MV-4-11 (cell line): ENCODE data around the gene MYLK.
"Not testable (repeated sequence)": the region's sequence is repeated elsewhere in the genome, so short reads cannot be mapped to it uniquely, and the experiment has no call there.

Source experiments
- DNase-seq: peaks from one replicate; lab custom pipeline; 2025; lab: John Stamatoyannopoulos, UW

The MYLK gene

DNA sequence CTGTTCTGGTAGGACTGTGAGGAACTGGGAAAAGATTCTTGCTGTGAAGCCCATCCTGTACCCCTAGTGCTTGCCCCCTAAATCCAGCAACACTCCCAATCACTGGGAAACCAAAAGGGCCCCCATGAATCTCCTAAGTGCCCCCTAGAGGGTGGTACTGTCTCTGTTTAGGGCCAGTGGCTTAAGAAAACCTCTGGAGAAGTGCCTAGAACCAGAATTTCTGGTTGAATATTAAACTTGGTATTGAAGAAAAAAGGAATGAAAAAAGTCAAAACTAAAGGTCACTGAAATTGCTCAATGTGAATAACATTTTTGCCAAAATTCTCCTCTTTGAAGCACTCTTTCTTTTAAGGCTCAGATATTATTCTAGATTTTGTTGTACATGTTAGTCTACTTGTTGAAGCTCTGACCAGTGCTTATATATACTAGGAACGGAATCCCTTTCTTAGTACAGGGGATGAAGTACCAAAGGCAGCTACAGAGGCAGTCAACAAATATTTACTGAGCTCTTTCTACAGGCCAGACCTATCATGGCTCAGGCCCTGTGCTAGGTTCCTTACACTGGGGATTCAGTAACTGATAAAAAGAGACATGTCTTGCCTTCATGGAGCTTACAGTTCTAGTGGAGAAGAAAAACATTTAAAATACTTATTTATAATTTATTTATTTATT lies 138.8 kb downstream of the MYLK start:
- peak; percentile 9 for DNase-seq

DNA sequence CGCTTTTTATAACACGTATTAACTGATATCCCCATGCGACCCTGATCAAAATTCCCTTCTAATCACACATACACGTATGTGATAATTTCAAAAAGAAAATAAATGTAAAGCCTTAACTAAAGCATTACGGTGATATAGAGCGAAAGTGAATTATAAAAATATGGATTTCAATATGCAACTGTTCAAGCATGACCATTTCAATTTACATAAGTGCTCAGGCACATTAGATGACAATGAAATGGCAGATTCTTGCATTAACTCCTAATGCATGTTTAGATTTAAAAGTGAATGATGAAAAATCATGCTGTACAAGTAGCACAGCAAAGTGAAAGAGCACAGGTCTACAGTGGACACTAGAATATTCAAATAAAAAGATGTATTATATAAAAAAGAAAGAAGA lies 140.1 kb downstream of the MYLK start:
- DNase-seq = no peak

DNA sequence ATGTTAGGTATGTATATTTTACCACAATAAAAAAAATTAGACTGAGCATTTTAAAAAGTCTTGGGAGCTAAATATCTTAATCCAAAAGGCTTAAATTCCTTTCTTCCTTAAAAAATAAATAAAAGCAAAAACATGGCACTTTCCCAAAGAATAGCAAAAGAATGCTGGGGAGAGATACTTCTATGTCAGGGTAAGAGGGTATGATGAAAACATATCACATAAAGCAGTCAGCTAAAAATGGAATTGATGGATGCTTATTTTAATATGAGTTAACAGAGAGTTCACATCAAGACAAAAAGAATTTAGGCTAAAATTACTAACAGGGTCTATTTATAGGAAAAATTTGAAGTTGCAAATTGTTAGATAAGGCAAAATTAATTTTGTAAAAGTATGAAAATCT lies 141.0 kb downstream of the MYLK start:
- no peak for DNase-seq

DNA sequence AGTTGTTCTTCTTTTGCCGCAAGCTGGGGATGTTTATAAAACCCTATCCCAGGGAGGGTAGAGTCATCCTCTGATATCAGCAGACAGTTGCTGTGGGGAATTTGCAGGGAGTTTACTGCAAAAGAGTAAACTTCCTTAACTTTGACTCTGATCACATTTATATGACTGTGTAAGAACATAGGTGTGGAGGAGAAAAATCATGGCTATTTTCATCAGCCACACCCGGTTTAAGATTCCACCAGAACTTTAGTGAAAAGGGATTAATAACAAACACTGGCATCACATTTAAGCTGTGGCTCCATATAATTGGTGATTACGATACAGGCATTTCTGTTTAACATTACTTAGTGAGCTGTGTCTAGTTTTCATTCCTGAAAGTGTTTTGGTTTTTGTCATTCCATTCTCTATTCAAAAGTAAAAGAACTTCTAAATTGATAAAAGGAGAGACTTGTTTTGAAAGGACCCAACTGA lies 143.1 kb downstream of the MYLK start:
- no peak for DNase-seq

DNA sequence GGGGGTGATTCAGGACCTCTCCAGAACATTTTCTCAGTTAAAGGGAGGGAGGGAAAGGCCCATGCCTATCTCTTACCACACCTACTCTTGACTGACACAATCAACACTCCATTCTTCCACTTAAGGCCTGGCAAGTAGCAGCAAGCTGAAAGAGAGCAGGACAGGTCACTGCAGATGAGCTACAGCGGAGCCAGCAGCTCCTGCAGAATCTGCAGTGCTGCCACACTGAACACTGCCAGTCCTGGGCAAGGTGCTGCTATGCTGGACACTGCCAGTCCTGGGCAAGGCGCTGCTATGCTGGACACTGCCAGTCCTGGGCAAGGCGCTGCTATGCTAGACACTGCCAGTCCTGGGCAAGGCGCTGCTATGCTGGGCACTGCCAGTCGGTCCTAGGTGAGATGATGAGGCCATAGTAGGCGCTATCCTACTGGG lies 143.7 kb downstream of the MYLK start:
- no peak for DNase-seq

DNA sequence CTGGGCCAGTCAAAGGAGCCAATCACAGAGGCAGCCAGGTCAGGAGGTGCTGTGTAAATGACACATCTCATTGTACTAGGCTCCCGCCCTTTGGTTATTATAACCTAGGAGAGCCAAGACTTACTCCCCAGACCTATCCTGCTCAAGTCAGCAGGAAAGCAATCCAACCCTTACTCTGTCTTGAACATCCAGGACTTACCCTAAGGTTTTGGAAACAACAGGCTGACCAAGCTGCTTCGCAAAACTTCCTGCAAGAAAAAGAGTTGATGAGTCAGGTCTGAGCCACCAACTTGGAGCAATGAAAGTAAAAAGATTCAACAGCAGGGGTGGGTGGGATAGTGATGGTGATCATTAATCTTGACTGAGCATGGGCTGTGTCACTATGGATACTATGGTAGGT lies 144.4 kb downstream of the MYLK start:
- no peak for DNase-seq

DNA sequence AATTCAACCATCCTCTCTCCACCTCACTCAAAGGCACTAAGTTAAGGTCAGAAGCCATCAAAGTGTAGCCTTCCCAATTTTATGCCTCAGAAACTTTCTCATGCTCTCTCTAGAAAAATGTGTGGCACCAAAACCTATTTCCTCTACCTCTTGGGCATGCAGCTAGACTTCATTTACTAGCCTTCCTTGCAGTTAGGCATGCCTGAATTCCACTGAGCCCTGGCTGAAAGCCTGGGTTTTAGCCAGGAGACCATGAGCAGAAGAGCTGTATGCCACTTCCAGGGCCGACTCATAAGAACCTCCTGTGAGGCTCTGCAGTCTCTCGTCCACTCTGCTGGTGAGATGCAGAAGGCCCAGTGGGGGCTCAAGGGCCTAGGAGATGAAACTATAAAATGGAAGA lies 145.0 kb downstream of the MYLK start:
- DNase-seq = no peak

DNA sequence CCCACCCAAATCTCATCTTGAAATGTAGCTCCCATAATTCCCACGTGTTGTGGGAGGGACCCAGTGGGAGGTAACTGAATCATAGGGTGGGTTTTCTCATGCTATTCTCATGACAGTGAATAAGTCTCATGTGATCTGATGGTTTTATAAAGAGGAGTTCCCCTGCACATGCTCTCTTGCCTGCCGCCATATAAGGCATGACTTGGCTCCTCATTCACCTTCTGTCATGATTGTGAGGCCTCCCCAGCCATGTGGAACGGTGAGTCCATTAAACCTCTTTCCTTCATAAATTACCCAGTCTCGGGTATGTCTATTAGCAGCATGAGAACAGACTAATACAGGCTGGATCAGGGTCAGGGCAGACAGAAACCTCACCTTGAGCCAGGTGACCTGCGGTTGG lies 145.6 kb downstream of the MYLK start:
- not testable (repeated sequence) for DNase-seq

DNA sequence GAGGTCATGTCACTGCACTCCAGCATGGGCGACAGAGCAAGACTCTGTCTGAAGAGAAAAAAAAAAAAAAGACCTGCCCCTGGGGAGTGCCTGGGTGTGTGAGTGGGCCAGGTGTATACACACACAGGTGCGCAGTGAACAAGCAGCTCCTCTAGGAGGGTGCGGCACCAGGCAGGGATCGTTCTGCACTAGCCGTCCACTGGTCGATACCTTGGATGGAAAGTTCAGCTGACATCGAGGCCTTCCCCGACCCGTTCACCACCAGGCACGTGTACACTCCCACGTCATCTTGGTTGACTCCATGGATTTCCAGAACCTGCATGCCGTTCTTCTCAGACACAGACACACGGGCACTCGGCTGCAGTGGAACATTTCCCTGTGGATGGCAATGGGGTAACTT lies 147.0 kb downstream of the MYLK start:
- no peak for DNase-seq

DNA sequence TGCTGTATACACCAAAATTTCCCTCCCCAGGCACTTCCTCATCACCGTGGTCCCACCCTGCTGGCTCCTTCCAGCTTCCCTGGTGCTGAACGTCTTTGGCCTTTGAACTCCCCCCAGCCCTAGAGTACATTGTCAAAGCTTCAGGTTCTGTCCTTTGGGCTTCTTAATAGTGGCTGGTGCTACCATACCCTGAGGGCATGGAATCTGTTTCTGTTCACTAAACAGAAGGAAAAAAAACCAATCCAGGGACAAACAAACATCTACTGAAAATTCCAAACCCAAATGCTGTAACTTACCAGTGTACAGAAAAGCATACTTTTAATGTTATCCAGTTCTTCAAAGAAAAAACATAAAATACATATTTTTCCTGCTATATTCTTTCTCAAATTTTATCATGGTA lies 148.7 kb downstream of the MYLK start:
- DNase-seq = no peak

DNA sequence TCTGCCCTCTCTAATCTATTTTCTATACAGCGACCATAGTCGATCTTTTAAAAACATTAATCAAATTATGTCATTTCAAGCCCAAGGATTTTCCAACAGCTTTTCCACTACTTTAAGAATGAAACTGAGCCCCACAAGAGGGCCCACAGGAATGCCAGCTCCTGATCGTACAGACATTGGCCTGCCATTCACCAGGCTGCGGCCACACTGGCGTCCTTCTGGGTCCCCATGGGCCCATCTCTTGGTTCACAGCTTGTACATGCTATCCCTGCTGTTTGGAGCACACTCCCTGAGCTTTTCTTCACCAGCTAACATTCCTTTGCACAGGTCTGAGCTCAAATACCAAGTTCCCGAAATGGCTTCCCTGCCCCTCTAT lies 149.6 kb downstream of the MYLK start:
- no peak for DNase-seq

DNA sequence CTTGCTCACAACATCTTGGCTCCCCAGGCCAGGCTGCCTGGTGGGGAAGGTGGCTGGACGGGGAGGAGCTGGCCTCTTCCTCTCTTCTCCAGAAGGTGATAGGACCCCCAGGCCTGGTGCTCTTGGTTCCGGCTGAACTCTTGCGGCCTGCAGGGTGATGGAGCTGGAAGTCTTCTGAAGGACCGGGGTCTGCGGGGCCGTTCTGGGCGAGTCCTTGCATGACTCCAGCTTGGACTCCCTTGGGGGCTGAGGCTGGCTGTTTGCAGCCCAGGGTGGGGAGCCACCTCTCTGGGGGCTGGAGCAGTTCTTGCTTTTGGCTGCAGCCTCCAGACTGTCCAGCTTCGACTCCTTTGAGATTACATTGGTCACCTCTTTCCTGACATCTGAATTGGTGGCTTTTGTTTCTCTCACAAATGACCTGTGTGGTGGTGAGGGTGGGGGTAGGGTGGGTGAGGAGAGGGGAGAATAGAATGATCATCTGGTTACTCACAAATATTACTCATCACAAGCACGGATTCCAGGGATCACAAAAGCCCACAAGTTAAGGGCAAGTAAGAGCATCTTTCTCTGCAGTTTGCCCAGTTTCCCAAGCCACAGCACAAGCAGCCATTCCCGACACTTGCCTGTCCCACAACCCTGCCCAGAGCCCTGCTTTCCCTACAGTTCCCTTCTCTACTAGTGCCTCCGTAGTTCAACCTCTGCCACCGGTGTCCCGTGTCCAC lies 150.2 kb downstream of the MYLK start:
- DNase-seq = no peak

DNA sequence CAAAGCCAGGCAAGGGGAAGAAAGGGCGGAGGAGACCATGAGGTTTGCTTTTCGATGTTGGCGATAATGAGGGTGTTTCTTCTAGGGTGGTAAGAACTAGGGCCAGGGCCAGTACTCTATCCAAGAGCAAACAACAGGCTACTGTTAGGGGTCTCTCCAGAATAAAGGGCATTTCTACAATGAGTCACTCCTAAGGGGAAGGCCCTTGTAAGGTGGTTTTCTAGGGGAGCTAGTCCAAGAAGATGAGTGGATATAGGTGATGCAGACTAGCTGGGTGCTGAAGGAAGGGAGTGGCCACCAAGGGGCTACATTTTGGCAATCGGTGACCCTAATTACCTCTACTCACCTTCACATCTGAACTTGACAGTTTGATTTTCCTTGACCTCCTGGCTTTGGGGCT lies 150.8 kb downstream of the MYLK start:
- DNase-seq = no peak

DNA sequence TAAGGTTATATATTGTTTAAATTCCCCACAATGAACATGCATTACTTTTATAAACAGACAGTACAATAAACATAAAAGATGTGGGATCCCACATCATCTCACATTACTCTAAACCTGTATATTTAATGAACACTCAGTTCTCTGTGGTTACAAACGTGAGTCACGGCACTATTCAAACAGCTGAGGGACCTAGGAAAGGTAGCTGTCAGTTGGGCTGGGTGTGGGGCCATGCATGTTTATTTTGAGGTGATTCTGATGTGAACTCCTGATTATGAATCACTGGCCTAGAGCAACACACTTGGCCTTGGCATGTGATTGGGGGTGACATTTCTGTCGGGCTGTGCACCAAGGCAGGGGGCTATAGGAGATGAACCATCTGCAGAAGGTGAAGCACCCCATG lies 151.7 kb downstream of the MYLK start:
- no peak for DNase-seq

DNA sequence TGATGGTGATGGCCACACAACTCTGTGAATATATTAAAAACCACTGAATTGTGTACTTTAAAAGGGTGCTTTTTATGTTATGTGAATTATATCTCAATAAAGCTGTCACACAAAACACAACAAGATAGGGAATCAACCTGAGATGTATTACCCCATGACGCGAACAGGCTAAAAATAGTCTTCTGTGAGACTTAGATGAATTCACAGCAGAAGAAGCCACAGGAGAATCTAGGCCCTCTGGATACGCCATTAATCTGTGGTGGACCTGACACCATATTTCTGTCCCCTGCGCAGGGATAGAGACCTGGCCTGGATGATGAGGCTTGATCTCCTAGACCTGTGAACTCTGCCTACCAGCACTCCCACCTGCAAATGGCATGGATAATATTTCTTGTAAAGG lies 153.3 kb downstream of the MYLK start:
- DNase-seq = no peak

DNA sequence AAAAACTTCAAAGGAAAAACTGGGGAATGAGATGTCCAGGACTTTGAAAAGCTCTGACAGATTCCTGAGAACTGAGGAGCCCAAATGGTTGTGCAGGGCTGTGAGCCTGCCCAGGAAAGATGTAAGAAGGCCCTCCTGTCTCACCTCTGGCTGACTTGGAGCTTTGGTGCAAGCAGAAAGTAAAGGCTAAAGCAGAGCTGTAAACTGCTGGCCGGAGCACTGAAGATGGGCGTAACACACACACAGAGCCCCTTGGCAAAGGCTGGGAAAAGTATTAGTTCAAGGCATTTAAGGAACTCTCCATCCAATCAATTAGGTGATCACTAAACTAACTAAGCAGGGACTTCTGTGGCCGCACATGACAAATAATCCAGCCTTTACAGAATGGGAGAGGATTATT lies 155.1 kb downstream of the MYLK start:
- no peak for DNase-seq

DNA sequence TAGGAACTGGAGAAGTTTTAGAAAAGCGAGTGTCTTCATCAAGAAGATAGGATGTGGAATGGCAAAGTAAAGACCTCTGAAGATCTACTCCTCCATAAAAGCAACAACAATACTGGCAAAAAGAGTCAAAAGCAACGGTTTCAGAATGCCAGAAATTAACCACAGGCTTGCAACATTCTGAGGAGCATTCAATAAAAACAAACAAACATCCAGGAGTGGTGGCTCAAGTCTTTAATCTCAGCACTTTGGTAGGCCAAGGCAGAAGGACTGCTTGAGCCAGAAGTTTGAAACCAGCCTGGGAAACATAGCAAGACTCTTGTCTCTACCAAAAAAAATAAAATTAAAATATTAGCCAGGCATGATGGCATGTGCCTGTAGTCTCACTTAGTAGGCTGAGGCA lies 156.1 kb downstream of the MYLK start:
- DNase-seq = no peak

DNA sequence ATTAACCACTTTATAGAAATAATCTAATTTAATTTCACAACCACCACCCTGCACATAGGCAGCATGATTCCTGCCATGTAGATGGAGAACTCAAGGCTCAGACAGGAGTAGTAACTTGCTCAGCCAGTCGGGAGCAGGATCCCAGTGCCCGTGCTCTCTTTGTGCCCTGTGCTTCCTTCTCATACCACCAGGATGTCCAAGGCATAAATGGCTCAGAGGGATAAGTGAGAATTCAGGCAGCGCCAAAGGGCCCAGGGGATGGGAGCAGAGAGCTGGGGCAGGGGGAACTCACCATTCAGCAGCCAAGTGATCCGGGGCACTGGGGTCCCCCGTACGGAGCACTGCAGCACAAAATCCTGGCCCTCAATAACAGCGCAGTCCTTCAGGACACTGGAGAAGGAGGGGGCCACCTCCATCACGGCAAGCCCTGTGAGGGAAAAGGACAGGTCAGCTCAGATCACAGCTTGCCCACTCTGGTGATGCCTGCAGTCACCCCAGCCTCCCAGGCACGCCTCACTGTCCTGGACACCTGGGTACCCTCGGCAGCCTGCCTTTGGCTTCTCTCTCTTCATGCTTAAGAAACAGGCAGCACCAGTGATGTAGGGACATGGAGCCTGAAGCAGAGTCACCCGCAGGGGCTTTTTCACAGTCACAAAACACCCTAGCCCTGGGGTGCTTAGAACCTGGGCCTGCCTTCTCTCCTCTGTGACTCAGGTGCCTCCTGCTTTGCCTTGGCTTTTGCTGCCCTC lies 158.3 kb downstream of the MYLK start:
- DNase-seq = no peak

DNA sequence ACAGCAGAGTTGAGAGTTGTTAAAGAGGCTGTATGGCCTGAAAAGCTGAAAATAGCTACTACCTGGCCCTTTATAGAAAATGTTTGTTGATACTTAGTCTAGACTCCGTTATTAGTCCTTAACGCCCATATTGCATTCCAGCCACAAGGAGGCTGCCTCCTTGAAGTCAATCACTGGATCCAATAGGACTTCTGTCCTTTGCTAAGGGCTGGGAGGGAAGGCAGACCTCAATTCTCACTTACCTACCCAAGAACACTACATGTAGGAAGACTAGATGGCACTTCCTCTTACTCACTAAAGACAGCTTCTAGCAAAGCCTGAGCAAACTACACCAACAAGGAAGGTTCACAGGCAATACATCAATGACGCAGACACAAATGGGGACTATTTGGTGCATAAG lies 159.8 kb downstream of the MYLK start:
- no peak for DNase-seq

DNA sequence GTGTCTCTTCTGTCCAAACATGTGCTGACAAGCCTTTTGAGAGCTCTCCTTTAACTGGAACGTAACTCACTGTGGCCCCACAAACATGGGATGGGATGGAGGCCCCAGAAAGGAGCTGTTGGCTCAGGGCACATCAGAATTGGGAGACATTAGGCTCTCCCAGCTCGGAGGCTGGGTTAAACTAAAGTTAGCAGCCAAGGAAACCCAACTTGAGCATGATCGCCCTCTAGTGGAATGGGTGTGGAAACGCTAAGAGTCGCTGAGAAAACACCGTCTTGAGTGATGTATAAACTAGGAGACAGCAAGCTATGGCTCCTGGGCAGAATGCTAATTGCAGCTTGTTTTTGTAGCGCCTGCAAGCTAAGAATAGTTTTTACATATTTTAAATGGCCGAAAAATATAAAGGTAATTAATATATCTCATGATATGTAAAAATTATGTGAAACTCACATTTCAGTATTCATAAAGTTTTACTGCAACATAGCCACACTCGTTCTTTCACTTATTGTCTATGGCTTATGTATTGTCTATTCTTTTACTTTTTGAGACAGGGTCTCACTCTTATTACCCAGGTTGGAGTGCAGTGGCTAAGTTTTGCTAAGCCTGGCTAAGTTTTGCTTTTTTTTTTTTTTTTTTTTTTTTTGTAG lies 160.5 kb downstream of the MYLK start:
- peak; percentile 68 for DNase-seq

DNA sequence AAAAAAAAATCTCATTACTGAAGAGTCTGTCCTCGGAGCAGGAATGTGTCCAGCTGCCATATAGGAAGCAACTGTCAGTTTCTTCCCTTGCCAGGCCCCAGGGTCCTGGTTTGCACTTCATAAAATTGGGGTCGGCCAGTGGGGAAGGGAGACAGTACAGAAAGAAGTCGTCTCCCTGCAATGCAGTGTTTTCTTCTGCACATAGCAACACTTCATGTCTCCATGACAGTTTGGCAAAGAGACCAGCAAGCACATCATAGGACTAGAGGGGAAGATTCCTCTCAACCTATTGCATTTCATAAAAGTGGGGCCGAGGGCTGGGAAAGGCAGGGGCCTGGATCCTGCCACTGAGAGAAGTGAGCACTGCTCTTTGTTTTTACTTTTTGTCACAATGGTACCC lies 161.1 kb downstream of the MYLK start:
- DNase-seq = no peak

DNA sequence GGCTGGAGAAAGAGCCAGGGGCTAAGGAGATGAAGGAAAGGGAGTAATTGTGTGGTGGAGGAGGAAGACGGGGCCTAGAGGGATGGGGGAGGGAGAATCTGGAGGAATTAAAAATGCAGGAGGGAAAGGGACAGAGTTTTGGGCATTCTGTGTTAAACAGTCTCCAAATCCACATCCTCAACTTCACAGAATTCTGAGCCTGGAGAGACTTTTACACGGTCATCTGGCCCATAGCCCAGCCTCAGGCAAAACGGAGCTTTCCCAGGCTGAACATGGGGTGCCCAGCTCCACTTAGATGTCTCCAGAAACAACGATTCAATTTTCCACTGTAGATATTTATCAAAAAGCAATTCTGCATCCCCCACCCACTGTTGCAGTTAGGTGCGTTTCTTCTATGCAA lies 161.7 kb downstream of the MYLK start:
- no peak for DNase-seq

DNA sequence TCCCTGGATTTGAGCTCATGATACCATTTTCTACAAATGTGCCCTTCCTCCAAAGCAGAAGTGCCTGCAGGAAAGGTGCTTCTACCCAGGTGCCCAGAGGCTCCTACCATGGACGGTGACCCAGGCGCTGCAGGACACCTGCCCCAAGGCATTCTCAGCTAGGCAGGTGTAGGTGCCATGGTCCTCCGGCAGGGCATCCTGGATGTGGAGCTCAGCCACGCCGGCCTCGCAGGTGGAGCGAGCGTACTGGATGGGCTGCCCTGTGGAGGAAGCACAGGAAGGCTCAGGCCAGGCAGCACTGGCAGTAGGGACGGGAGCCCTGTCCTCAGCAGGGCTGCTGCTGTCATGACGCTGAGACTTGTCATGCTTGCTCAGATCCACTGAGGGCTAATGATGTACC lies 162.1 kb downstream of the MYLK start:
- no peak for DNase-seq
